HTERT RPE-1 (cell line): ENCODE data around the gene RPL34.
"Not testable (repeated sequence)": the region's sequence is repeated elsewhere in the genome, so short reads cannot be mapped to it uniquely, and the experiment has no call there.

Source experiments
- in situ Hi-C: fragments of 300-500 bp; cut with MboI; formaldehyde crosslinking; loops from 4 replicates; pipeline ENCODE4 v1.14.3; 2020; ENCODE audit warnings: low sequenced_read_pairs

The RPL34 gene

GRCh38 chr4:108620101-108620932, at the start of gene RPL34:
Gene RPL34 (plus strand): TSS chr4:108620576. CDS start chr4:108621960, 1,384 bp downstream.
- in situ Hi-C loops: no loop called here

DNA sequence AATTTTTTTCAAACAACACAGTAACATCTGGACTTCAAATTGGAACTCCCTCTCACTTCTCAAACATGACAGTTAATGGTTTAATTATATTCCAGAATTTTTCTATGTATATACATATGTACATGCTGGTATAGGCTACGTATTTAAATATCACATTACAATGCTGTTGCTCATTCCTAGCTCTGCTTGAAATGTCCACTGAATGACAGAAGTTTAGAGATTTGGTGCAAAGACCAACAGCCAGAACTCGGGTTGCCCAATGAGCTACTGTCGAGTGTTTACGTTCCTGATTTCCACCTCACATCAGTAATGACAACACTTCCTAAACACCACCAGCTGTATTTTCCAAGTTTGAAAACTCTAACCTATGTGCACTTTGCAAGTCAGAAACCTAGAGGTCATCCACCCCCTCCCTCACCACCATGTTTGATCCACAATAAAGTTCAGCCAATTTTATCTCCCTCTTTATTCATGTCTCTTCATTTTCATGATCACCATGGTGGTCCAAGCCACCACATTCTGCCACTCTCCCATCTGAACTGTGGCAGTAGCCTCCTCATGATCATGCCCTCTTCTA, 49.3 kb upstream of the RPL34 start:
- in situ Hi-C loops: no loop called here

DNA sequence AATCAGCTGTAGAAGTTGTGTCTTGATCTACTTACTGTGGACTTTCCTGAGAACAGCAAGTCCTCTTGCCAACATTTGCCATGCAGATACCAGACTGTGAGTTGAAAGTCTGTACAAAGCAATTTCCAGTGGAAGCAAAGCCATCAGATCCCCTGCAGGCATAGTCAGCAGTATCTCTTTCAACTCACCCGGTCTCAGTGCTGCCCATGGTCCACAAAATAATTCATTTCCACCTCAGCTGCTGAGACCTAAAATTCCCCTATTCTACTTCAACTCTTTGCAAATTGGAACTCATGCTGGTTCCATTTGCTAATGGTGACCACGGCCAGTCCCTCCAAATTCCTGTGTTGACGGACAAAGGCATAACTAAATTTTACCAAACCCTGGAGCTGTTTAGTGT, 46.0 kb upstream of the RPL34 start:
- in situ Hi-C loops: no loop called here

GRCh38 chr4:108581083-108581482, 39.3 kb upstream of the RPL34 start:
- in situ Hi-C loops: no loop called here

DNA sequence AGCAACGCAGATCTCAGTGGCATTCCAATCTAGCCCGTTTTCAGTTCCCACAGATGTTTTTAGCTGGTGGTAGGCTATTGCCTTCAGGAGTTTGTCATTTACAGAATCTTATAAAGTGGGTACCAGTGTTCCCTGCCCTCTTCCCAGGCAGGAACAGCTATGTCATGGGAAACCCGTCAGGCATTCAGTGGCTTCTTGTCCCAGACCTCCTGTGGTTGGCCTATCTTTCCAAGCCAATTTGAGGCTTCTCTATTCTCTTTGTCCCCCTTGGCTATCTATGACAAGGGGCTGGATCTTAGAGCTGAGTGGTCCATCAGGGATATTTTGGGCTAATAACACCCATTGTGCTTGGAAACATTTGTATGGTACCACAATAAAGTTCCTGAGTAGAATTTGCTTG, 33.6 kb upstream of the RPL34 start:
- in situ Hi-C loops: no loop called here

- in situ Hi-C loops: no loop called here
Measured at GRCh38 chr4:108588878-108589277, 31.5 kb upstream of the RPL34 start.

GRCh38 chr4:108589961-108590360, 30.4 kb upstream of the RPL34 start:
- in situ Hi-C loops: no loop called here

DNA sequence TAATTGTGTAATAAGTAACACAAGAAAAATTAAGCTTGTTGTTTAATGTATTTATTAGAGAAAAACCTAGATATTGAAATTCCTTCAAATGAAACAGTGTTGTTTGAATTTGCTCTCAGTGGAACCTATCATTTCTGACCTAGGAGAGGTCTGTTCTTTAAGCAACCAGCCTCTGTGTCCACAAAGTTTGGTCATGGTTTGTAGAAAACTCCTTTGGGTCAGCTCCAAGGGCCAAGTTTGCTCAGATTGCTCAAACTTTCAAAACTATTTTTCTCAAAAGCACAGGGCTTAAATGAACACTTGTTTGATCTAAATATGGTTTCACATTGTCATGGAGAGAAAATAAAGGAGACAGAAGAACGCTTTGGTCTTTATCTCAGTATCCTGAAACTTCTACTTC, 29.6 kb upstream of the RPL34 start:
- in situ Hi-C loops: no loop called here

DNA sequence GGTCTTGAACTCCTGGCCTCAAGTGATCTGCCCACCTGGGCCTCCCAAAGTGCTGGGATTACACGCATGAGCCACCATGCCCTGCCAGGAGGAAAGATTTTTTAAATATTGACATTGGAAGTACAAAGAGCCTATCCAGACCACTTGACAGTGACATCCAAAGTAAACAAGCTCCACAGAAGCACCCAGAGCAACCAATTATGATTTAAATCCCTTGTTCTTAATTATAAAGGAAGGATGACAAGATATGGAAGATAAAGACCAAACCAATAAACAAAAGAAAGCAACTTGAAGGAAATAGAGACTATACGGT, 27.7 kb upstream of the RPL34 start:
- in situ Hi-C loops: no loop called here

- in situ Hi-C loops: not testable (repeated sequence)
Measured at GRCh38 chr4:108594296-108594695, 26.1 kb upstream of the RPL34 start.

DNA sequence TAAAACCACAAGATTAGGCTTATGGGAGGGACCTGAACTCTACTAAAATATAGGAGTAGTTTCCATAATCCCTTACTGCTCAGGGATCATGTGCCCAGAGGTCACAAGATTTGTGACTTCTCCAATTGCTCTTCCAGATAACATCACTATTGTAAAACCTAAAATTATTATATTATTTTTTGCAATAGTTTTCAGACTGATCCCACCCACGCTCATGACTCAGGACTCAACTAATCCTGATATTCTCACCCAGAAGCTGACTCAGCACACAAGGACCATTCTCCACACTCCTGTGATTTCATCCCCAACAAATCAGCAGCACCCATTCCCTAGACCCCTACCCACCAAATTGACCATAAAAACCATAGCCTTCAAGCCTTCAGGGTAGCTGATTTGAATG, 24.0 kb upstream of the RPL34 start:
- in situ Hi-C loops: no loop called here

- in situ Hi-C loops: no loop called here
Measured at GRCh38 chr4:108601106-108601505, 19.3 kb upstream of the RPL34 start.

DNA sequence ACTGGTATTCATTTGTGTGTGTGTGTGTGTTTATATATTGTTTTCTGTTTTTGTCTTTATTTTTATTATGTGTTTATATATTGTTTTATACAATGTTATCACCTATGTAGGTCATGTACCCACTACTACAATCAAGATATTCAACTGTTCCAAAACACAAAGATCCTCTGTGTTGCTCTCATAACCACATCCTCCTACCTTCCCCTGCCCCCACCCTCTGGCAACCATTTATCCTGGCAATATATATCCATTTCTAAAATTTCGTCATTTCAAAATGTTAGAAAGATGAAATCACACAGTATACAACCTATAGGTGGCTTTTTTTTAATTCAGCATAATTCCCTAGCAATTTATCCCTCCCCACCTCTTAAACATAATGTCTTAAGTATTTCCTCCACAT, 18.8 kb upstream of the RPL34 start:
- in situ Hi-C loops: no loop called here

GRCh38 chr4:108602163-108602562, 18.2 kb upstream of the RPL34 start:
- in situ Hi-C loops: no loop called here

DNA sequence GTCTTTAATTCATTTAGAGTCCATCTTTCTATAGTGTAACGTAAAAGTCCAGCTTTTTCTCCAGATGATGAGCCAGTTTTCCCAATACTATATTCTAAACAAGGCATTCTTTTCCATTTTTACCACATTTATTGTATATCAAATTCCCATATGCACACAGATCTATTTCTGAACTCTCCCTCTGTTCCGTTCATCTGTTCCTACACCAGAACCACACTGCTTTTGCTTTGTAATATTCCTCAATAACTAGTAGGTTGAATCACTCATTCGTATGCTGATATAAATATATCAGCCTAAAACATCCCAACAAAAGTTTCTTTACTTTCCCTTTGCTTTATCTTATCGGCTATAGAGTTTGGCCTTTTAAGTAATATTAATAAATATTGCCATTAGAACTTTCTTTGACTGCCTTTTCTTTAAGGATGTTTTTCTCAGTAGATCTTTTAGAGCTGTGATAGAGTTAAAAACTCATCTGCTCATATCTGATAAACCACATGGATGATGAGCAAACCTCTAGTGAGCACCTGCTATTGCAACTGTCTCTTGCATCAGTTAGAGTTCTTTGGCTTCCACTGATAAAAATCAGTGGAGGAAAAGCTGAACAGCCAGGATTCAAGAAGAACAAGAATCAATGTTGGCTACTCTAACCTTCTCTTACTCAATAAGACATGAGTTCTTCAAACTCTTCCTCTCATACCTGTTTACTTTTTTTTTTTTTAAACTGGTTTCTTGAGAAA, 13.1 kb upstream of the RPL34 start:
- in situ Hi-C loops: no loop called here

DNA sequence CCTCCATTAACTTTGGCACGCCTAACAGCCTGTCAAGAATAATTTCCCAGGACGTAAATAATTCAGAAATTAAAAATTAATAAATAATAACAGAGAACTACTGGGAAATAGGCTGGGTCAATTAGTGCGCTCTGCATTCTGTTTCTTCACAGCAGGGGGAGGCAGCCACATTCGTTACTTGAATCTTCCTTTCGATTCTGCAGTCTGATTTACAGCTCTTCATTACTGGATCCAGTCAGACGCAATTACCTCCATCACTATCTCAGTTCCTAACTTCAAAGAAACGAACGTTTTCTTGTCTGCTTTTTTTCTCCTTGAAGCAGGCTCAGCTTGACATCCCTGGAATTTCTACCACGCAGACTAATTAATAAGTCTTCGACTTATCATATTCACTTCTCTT, 9.0 kb upstream of the RPL34 start:
- in situ Hi-C loops: no loop called here

GRCh38 chr4:108612365-108612764, 8.0 kb upstream of the RPL34 start:
- in situ Hi-C loops: no loop called here

- in situ Hi-C loops: no loop called here
Measured at GRCh38 chr4:108619372-108620100, 840 bp upstream of the RPL34 start.

DNA sequence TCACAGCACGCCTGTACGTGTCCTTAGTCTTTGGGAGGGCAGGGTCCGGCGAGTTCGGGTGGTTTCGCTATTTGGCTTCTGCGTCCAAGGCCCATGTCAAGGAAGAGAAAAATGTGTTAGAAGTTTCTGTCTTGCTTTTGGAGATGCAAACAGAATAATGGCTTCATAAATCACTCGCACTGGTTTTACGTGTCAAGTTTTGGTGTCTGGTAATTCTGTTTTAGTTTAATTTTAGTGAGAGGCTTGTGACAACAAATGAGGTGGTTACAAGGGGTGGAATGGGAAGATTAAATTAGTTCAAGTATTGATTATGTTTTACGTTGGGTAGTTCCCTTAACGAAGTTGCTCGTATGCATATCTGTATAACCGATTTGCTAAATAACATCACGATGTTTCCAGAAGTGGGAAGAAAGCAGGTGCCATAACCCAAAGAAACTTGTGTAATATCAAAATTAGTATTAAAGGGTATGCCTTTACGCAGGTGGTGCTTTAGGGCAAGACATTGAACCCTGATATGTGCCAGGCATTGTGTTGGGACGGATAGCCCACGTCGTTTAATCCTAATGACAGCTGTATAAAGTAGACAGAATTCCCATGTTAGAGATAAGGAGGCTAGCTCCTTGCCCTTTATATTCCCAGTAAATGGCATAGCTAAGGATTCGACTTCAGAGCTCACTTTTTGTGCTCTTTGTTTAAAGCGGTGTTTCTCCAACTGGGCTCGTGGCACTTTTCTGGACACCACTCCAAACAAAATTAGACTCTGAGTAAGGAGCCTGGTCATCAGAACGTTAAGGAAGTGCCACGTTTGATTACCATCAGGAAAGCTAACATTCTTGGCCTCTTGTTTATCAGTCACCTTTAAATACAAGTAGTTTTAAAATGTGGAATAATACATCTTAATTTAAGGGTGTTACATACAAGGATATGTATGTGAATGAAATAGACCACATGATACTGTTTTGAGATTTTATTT, 843 bp downstream of the RPL34 start:
- in situ Hi-C loops: no loop called here

- in situ Hi-C loops: no loop called here
Measured at GRCh38 chr4:108622022-108622421, 1.6 kb downstream of the RPL34 start.
